Gastrocnemius medialis (tissue), 4 donors: Measurements from ENCODE around the gene CCP110. TPM values are rescaled to one million over a fixed set of nuclear protein-coding genes. Genes with fewer than 3 reads are reported as not detected.

Source experiments
- ATAC-seq, 2 donors: fragments of 150-250 bp; one replicate each; pipeline ENCODE4 v1.9.1; 2016
- DNase-seq, 2 donors: peaks; one replicate each; pipeline ENCODE4 v3.0.0-alpha.2; 2019
- H3K27ac ChIP-seq, 4 donors: fragments of 200-600 bp; sonication (generic); 1 replicate in 1 of 4; 2 replicates in 3 of 4; pipeline ENCODE4 v1.5.1; 2016 to 2018; ENCODE audit warnings: mild to moderate bottlenecking in 2 of 4, moderate library complexity in 1 of 4
- H3K27me3 ChIP-seq, 3 donors: fragments of 200-600 bp; sonication (generic) in 2 of 3; 1 replicate in 1 of 3; 2 replicates in 2 of 3; pipeline versions ENCODE4 v1.5.1 to v1.6.0; 2016 to 2019; ENCODE audit warnings: mild to moderate bottlenecking in 1 of 3, moderate library complexity in 1 of 3
- H3K36me3 ChIP-seq, 2 donors: fragments of 200-600 bp; sonication (generic) in 1 of 2; one replicate each; pipeline ENCODE4 v1.5.1; 2017 to 2018
- H3K4me1 ChIP-seq, 2 donors: fragments of 200-600 bp; sonication (generic) in 1 of 2; one replicate each; pipeline ENCODE4 v1.5.1; 2016 to 2017; ENCODE audit warnings: mild to moderate bottlenecking in 2 of 2
- H3K4me3 ChIP-seq, 4 donors: fragments of 200-600 bp; sonication (generic) in 3 of 4; 1 replicate in 1 of 4; 2 replicates in 3 of 4; pipeline ENCODE4 v1.5.1; 2016 to 2019; ENCODE audit warnings: mild to moderate bottlenecking in 2 of 4
- H3K9me3 ChIP-seq, 3 donors: fragments of 200-600 bp; sonication (generic) in 2 of 3; 1 replicate in 1 of 3; 2 replicates in 2 of 3; pipeline ENCODE4 v1.5.1; 2016 to 2019
- CTCF ChIP-seq, 5 experiments: fragments of 450-650 bp in 3 of 5; fragments of 200-600 bp in 2 of 5; sonication (generic) in 2 of 5; IDR thresholded peaks in 4 of 5; conservative IDR thresholded peaks in 1 of 5; 1 replicate in 4 of 5; 2 replicates in 1 of 5; pipeline ENCODE4 v1.5.1; 2016 to 2019; ENCODE audit warnings: antibody characterized with exemption in 5 of 5, mild to moderate bottlenecking in 3 of 5, moderate library complexity in 3 of 5
- POLR2A ChIP-seq, 2 donors: fragments of 450-650 bp; IDR thresholded peaks; one replicate each; pipeline ENCODE4 v1.6.1; 2017; ENCODE audit warnings: antibody characterized with exemption in 2 of 2, mild to moderate bottlenecking in 2 of 2, moderate library complexity in 2 of 2
- in situ Hi-C, 4 donors: fragments of 200-750 bp; cut with MboI; loops; one replicate each; pipeline versions ENCODE4 v1.15.0 to v1.8.0; 2017; ENCODE audit warnings: low sequenced_read_pairs in 4 of 4
- intact Hi-C: fragments of 100-400 bp; cut with DNase I; formaldehyde crosslinking; loops from one replicate; pipeline ENCODE4 v1.15.1; 2023; ENCODE audit warnings: low total_unique reads
- total RNA-seq, 4 donors: library from RNA; depleted of rRNA; stranded (reverse); fragments of >200 nt; gene quantifications; one replicate each; pipeline versions ENCODE4 v1.1.0 to v1.2.3, GENCODE V29; 2016

The CCP110 gene
- total RNA-seq, 4 donors from 2014 or later = 6.8 to 8.8 (median 7.0) TPM

DNA sequence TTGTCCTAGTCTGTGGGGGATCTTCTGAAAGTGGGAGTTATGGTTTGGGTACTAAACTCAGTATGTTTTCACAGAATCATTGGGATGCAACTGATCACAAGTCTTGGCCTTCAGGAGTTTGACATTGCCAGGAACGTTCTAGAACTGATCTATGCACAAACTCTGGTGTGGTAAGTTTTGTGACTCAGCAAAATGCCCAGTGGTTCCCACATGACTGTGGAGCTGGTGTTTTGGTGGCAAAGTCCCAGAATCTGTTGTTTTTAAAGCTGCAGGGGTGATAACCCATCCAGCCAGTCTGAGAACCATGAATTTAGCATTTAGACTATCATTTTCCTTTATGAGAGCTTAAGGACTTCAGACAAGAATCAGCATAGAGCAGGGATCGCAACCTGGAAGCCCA, 42.4 kb upstream of the CCP110 start:
- in situ Hi-C loops = no loop called here
- Histone ChIP-seq H3K9me3 (no peaks in the 10 kb centered on the region), H3K36me3 (no peaks in the 10 kb centered on the region), H3K27ac (no peak overlapping the region), H3K27me3 (no peaks in the 10 kb centered on the region), H3K4me3 (no peak overlapping the region), H3K4me1 (no peaks in the 10 kb centered on the region)
- intact Hi-C loops = no loop called here
- no peak for ATAC-seq
- no peak for DNase-seq
- TF ChIP-seq POLR2A (IDR thresholded peaks at IDR 0.05) (no peak), CTCF (IDR thresholded peaks at IDR 0.05 in 4 of 5, conservative IDR thresholded peaks at IDR 0.05 in 1 of 5) (no peak)

DNA sequence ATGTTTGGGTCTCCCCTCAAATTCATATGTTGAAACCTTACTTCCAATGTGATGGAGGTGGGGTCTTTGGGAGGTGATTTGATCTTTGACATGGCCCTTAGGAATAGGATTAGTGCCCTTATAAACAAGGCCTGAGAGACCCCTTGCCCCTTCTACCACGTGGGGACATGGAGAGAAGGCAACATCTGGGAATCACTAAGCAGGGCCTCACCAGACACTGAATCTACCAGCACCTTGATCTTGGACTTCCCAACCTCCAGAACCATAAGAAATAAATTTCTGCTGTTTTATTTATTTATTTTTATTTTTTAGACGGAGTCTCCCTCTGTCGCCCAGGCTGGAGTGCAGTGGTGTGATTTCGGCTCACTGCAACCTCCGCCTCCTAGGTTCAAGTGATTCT, 42.0 kb upstream of the CCP110 start:
- H3K27me3 ChIP-seq = no peaks in the 10 kb centered on the region
- ATAC-seq = no peak
- TF ChIP-seq POLR2A (IDR thresholded peaks at IDR 0.05) (no peak), CTCF (IDR thresholded peaks at IDR 0.05 in 4 of 5, conservative IDR thresholded peaks at IDR 0.05 in 1 of 5) (no peak)
- H3K9me3 ChIP-seq = no peaks in the 10 kb centered on the region
- no peak overlapping the region for H3K27ac ChIP-seq
- in situ Hi-C loops = no loop called here
- intact Hi-C loops = no loop called here
- DNase-seq = no peak
- H3K36me3 ChIP-seq = no peaks in the 10 kb centered on the region
- H3K4me1 ChIP-seq = no peaks in the 10 kb centered on the region
- H3K4me3 ChIP-seq = no peak overlapping the region

- ATAC-seq = no peak
- in situ Hi-C loops (no loop called here), intact Hi-C loops (no loop called here)
Measured at GRCh38 chr16:19482291-19482690, 41.5 kb upstream of the CCP110 start.

GRCh38 chr16:19484096-19484495, 39.6 kb upstream of the CCP110 start:
- TF ChIP-seq POLR2A (IDR thresholded peaks at IDR 0.05) = no peak
- no peak for TF ChIP-seq CTCF (IDR thresholded peaks at IDR 0.05 in 4 of 5, conservative IDR thresholded peaks at IDR 0.05 in 1 of 5)
- no peak for DNase-seq
- Histone ChIP-seq H3K27ac (no peak overlapping the region), H3K36me3 (no peaks in the 10 kb centered on the region), H3K9me3 (no peaks in the 10 kb centered on the region), H3K4me3 (no peak overlapping the region), H3K4me1 (no peaks in the 10 kb centered on the region), H3K27me3 (no peaks in the 10 kb centered on the region)
- in situ Hi-C loops = no loop called here
- intact Hi-C loops = no loop called here
- ATAC-seq = no peak

More at GRCh38 chr16:19482291-19482690, 41.5 kb upstream of the CCP110 start:
- no peak for DNase-seq
- no peak overlapping the region for H3K27ac ChIP-seq
- no peak overlapping the region for H3K4me3 ChIP-seq
- H3K27me3 ChIP-seq = no peaks in the 10 kb centered on the region
- TF ChIP-seq CTCF (IDR thresholded peaks at IDR 0.05 in 4 of 5, conservative IDR thresholded peaks at IDR 0.05 in 1 of 5) (no peak), POLR2A (IDR thresholded peaks at IDR 0.05) (no peak)
- no peaks in the 10 kb centered on the region for H3K36me3 ChIP-seq
- H3K4me1 ChIP-seq = no peaks in the 10 kb centered on the region
- H3K9me3 ChIP-seq = no peaks in the 10 kb centered on the region

DNA sequence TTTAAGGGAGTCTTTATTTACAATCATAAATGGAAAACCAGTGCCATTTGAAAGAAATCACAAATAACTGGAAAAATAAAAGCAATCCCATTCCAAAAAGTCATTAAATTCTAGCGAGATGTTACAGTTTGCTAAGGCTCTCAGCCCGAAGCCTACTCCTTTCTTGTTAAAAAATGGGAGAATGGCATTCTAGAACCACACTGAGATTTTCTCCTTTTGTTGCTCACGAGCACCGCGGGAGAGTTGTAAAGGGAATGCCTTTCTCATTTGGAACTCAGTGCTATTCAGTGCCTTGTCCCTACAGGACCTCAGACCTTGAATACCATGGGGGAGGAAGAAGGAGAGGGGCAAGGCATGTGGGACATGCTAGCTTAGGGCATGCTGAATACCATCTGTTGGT, 38.1 kb upstream of the CCP110 start:
- Histone ChIP-seq H3K36me3 (no peaks in the 10 kb centered on the region), H3K9me3 (no peaks in the 10 kb centered on the region), H3K4me3 (no peak overlapping the region), H3K27me3 (no peaks in the 10 kb centered on the region), H3K4me1 (no peaks in the 10 kb centered on the region), H3K27ac (no peak overlapping the region)
- DNase-seq (no peak), ATAC-seq (no peak)
- intact Hi-C loops = no loop called here
- TF ChIP-seq POLR2A (IDR thresholded peaks at IDR 0.05) (no peak), CTCF (IDR thresholded peaks at IDR 0.05 in 4 of 5, conservative IDR thresholded peaks at IDR 0.05 in 1 of 5) (no peak)
- in situ Hi-C loops = no loop called here
